H7 (cell line): ENCODE data around the gene SPATC1L. TPM values are rescaled to one million over a fixed set of nuclear protein-coding genes. Genes with fewer than 3 reads are reported as not detected.

Experiments
- DNase-seq: peaks from one replicate; pipeline ENCODE4 v3.0.0; 2012
- H3K27me3 ChIP-seq: 2 replicates; pipeline ENCODE4 v1.6.0; 2011; ENCODE audit warnings: mild to moderate bottlenecking, low read length; ENCODE audit not compliant: control insufficient read depth, insufficient read depth
- H3K36me3 ChIP-seq: replicated peaks from 2 replicates; pipeline ENCODE4 v1.5.1; 2011; ENCODE audit warnings: low read length; ENCODE audit not compliant: control insufficient read depth, insufficient read depth
- H3K4me3 ChIP-seq: 2 replicates; pipeline ENCODE4 v1.5.1; 2011; ENCODE audit warnings: low read depth, mild to moderate bottlenecking, control low read depth, low read length, moderate library complexity; ENCODE audit not compliant: insufficient read depth
- total RNA-seq: library from RNA; depleted of rRNA; stranded (reverse); fragments of >200 nt; shearing (Covaris generic); gene quantifications from 2 replicates; pipeline ENCODE4 v1.2.3, GENCODE V29; 2014

SPATC1L gene
- total RNA-seq, 1 experiment from 2014 or later = 35.5 TPM

- H3K4me3 ChIP-seq = no peak overlapping the region
- DNase-seq = no peak
- H3K36me3 ChIP-seq = peaks cover 21% of the 10 kb centered on the region
- no peaks in the 10 kb centered on the region for H3K27me3 ChIP-seq
Observed at GRCh38 chr21:46195595-46196195, 11.4 kb upstream of the SPATC1L start.

GRCh38 chr21:46194374-46195334 lies 10.4 kb upstream of the SPATC1L start:
- no peak overlapping the region for H3K4me3 ChIP-seq
- DNase-seq = no peak
- peaks cover 21% of the 10 kb centered on the region for H3K36me3 ChIP-seq
- H3K27me3 ChIP-seq = no peaks in the 10 kb centered on the region

- no peak for DNase-seq
- no peaks in the 10 kb centered on the region for H3K27me3 ChIP-seq
- no peak overlapping the region for H3K4me3 ChIP-seq
- H3K36me3 ChIP-seq = peaks cover 21% of the 10 kb centered on the region
Observed at GRCh38 chr21:46193829-46194373, 9.6 kb upstream of the SPATC1L start.

- Histone ChIP-seq H3K36me3 (peaks cover 21% of the 10 kb centered on the region), H3K4me3 (no peak overlapping the region), H3K27me3 (no peaks in the 10 kb centered on the region)
- DNase-seq = no peak
Observed at GRCh38 chr21:46191686-46192575, 7.7 kb upstream of the SPATC1L start.

GRCh38 chr21:46191257-46191685 lies 7.0 kb upstream of the SPATC1L start:
- H3K4me3 ChIP-seq = no peak overlapping the region
- no peaks in the 10 kb centered on the region for H3K27me3 ChIP-seq
- peaks cover 17% of the 10 kb centered on the region for H3K36me3 ChIP-seq
- DNase-seq = peak; percentile 27

GRCh38 chr21:46190491-46191131 lies 6.4 kb upstream of the SPATC1L start:
- Histone ChIP-seq H3K36me3 (peaks cover 14% of the 10 kb centered on the region), H3K27me3 (no peaks in the 10 kb centered on the region), H3K4me3 (no peak overlapping the region)
- peak; percentile 17 for DNase-seq

- no peak overlapping the region for H3K4me3 ChIP-seq
- peak; percentile 33 for DNase-seq
- H3K27me3 ChIP-seq = no peaks in the 10 kb centered on the region
- H3K36me3 ChIP-seq = peaks cover 13% of the 10 kb centered on the region
Observed at GRCh38 chr21:46189959-46190490, 5.8 kb upstream of the SPATC1L start.

- Histone ChIP-seq H3K27me3 (no peaks in the 10 kb centered on the region), H3K36me3 (peaks cover 12% of the 10 kb centered on the region), H3K4me3 (no peak overlapping the region)
- DNase-seq = peak; percentile 36
Observed at GRCh38 chr21:46189213-46189958, 5.1 kb upstream of the SPATC1L start.

- no peaks in the 10 kb centered on the region for H3K27me3 ChIP-seq
- DNase-seq = peak; percentile 72
- H3K4me3 ChIP-seq = no peak overlapping the region
- H3K36me3 ChIP-seq = peaks cover 5% of the 10 kb centered on the region
Observed at GRCh38 chr21:46188226-46189212, 4.3 kb upstream of the SPATC1L start.

- DNase-seq = no peak
- no peaks in the 10 kb centered on the region for H3K27me3 ChIP-seq
- no peak overlapping the region for H3K4me3 ChIP-seq
- peaks cover 4% of the 10 kb centered on the region for H3K36me3 ChIP-seq
Observed at GRCh38 chr21:46187814-46188213, 3.6 kb upstream of the SPATC1L start.

GRCh38 chr21:46187261-46187660 lies 3.0 kb upstream of the SPATC1L start:
- no peak for DNase-seq
- no peaks in the 10 kb centered on the region for H3K27me3 ChIP-seq
- peaks cover 2% of the 10 kb centered on the region for H3K36me3 ChIP-seq
- H3K4me3 ChIP-seq = no peak overlapping the region

GRCh38 chr21:46185716-46186115 lies 1.5 kb upstream of the SPATC1L start:
- no peaks in the 10 kb centered on the region for H3K27me3 ChIP-seq
- no peak for DNase-seq
- no peaks in the 10 kb centered on the region; the same call in 1 of the 2 replicates for H3K36me3 ChIP-seq
- no peak overlapping the region for H3K4me3 ChIP-seq
